Measurements from ENCODE around the gene LSS.

The LSS gene

GRCh38 chr21:46250146-46250725 is 21.7 kb upstream of the LSS start:
- in situ Hi-C loops (cut with HindIII; ENCODE audit: low pct_ligation_motif_present, low sequenced_read_pairs) = no loop called here
- DNase-seq = no peak
- no peak for TF ChIP-seq CTCF (IDR thresholded peaks at IDR 0.05; ENCODE audit: low read depth, low read length, missing control alignments)
- Histone ChIP-seq H3K36me3 (replicated peaks) (peaks cover 65% of the 10 kb centered on the region), H3K27ac (no peak overlapping the region), H3K4me3 (ENCODE audit: low read depth, low read length) (no peak overlapping the region), H3K27me3 (replicated peaks) (no peaks in the 10 kb centered on the region)

- Histone ChIP-seq H3K36me3 (replicated peaks) (peaks cover 65% of the 10 kb centered on the region), H3K27ac (no peak overlapping the region), H3K27me3 (replicated peaks) (no peaks in the 10 kb centered on the region), H3K4me3 (ENCODE audit: low read depth, low read length) (no peak overlapping the region)
- in situ Hi-C loops (cut with HindIII; ENCODE audit: low pct_ligation_motif_present, low sequenced_read_pairs) = no loop called here
- DNase-seq = no peak
- no peak for TF ChIP-seq CTCF (IDR thresholded peaks at IDR 0.05; ENCODE audit: low read depth, low read length, missing control alignments)
These were observed 20.3 kb upstream of the LSS start for GRCh38 chr21:46248827-46249226.

- H3K27ac ChIP-seq = no peak overlapping the region
- no peak for DNase-seq
- no peaks in the 10 kb centered on the region for H3K27me3 ChIP-seq (replicated peaks)
- H3K4me3 ChIP-seq (ENCODE audit: low read depth, low read length) = no peak overlapping the region
- in situ Hi-C loops (cut with HindIII; ENCODE audit: low pct_ligation_motif_present, low sequenced_read_pairs) = no loop called here
- H3K36me3 ChIP-seq (replicated peaks) = peaks cover 65% of the 10 kb centered on the region
- TF ChIP-seq CTCF (IDR thresholded peaks at IDR 0.05; ENCODE audit: low read depth, low read length, missing control alignments) = no peak
These were observed 19.8 kb upstream of the LSS start for GRCh38 chr21:46248422-46248782.

- peaks cover 67% of the 10 kb centered on the region for H3K36me3 ChIP-seq (replicated peaks)
- DNase-seq = no peak
- TF ChIP-seq CTCF (IDR thresholded peaks at IDR 0.05; ENCODE audit: low read depth, low read length, missing control alignments) = no peak
- no peak overlapping the region for H3K27ac ChIP-seq
- no peaks in the 10 kb centered on the region for H3K27me3 ChIP-seq (replicated peaks)
- in situ Hi-C loops (cut with HindIII; ENCODE audit: low pct_ligation_motif_present, low sequenced_read_pairs) = no loop called here
- no peak overlapping the region for H3K4me3 ChIP-seq (ENCODE audit: low read depth, low read length)
These were observed 19.3 kb upstream of the LSS start for GRCh38 chr21:46247699-46248421.

GRCh38 chr21:46246345-46246744 is 17.8 kb upstream of the LSS start:
- in situ Hi-C loops (cut with HindIII; ENCODE audit: low pct_ligation_motif_present, low sequenced_read_pairs) = no loop called here
- Histone ChIP-seq H3K27ac (no peak overlapping the region), H3K27me3 (replicated peaks) (no peaks in the 10 kb centered on the region), H3K4me3 (ENCODE audit: low read depth, low read length) (no peak overlapping the region), H3K36me3 (replicated peaks) (peaks cover 68% of the 10 kb centered on the region)
- no peak for DNase-seq
- no peak for TF ChIP-seq CTCF (IDR thresholded peaks at IDR 0.05; ENCODE audit: low read depth, low read length, missing control alignments)
